Measurements from ENCODE around the gene SUSD6. TPM values are rescaled to one million over a fixed set of nuclear protein-coding genes. Genes with fewer than 3 reads are reported as not detected.

Gene SUSD6
- total RNA-seq, 1 donor from 2014 or later, result 13.7 TPM

GRCh38 chr14:69657950-69658355, 46.6 kb downstream of the SUSD6 start:
- Mint-ChIP-seq H3K27ac (ENCODE audit: unreplicated experiment) (peak overlapping the region; percentile 83), H3K9me3 (no peaks in the 10 kb centered on the region)

GRCh38 chr14:69658664-69659261, 47.4 kb downstream of the SUSD6 start:
- Mint-ChIP-seq H3K4me1 (peaks cover 12% of the 10 kb centered on the region), H3K4me3 (no peak overlapping the region), H3K9me3 (no peaks in the 10 kb centered on the region), H3K27me3 (ENCODE audit: low read depth) (no peaks in the 10 kb centered on the region), H3K36me3 (ENCODE audit: low read depth) (no peaks in the 10 kb centered on the region), H3K27ac (ENCODE audit: unreplicated experiment) (peak overlapping the region; percentile 62)
- no peak for DNase-seq (ENCODE audit: low read depth, low spot score)
- no peak for TF ChIP-seq CTCF (conservative IDR thresholded peaks at IDR 0.05)

More at GRCh38 chr14:69657950-69658355, 46.6 kb downstream of the SUSD6 start:
- Mint-ChIP-seq H3K4me3 (no peak overlapping the region), H3K36me3 (ENCODE audit: low read depth) (no peaks in the 10 kb centered on the region), H3K4me1 (peaks cover 12% of the 10 kb centered on the region), H3K27me3 (ENCODE audit: low read depth) (no peaks in the 10 kb centered on the region)
- TF ChIP-seq CTCF (conservative IDR thresholded peaks at IDR 0.05), result no peak
- no peak for DNase-seq (ENCODE audit: low read depth, low spot score)

- DNase-seq (ENCODE audit: low read depth, low spot score), result no peak
- no peak overlapping the region for H3K27ac Mint-ChIP-seq (ENCODE audit: unreplicated experiment)
- no peaks in the 10 kb centered on the region for H3K36me3 Mint-ChIP-seq (ENCODE audit: low read depth)
- no peaks in the 10 kb centered on the region for H3K9me3 Mint-ChIP-seq
- H3K4me3 Mint-ChIP-seq, result no peak overlapping the region
- peaks cover 12% of the 10 kb centered on the region for H3K4me1 Mint-ChIP-seq
- H3K27me3 Mint-ChIP-seq (ENCODE audit: low read depth), result no peaks in the 10 kb centered on the region
- no peak for TF ChIP-seq CTCF (conservative IDR thresholded peaks at IDR 0.05)
Measured at GRCh38 chr14:69660344-69661193, 49.2 kb downstream of the SUSD6 start.

GRCh38 chr14:69661194-69661537, 49.8 kb downstream of the SUSD6 start:
- H3K4me1 Mint-ChIP-seq, result peaks cover 12% of the 10 kb centered on the region
- H3K36me3 Mint-ChIP-seq (ENCODE audit: low read depth), result no peaks in the 10 kb centered on the region
- H3K27me3 Mint-ChIP-seq (ENCODE audit: low read depth), result no peaks in the 10 kb centered on the region
- no peaks in the 10 kb centered on the region for H3K9me3 Mint-ChIP-seq
- H3K27ac Mint-ChIP-seq (ENCODE audit: unreplicated experiment), result peak overlapping the region; percentile 67
- no peak overlapping the region for H3K4me3 Mint-ChIP-seq
- no peak for DNase-seq (ENCODE audit: low read depth, low spot score)
- TF ChIP-seq CTCF (conservative IDR thresholded peaks at IDR 0.05), result no peak

GRCh38 chr14:69662636-69663299, 51.4 kb downstream of the SUSD6 start:
- TF ChIP-seq CTCF (conservative IDR thresholded peaks at IDR 0.05), result no peak
- H3K9me3 Mint-ChIP-seq, result no peaks in the 10 kb centered on the region
- DNase-seq (ENCODE audit: low read depth, low spot score), result no peak
- H3K27ac Mint-ChIP-seq (ENCODE audit: unreplicated experiment), result no peak overlapping the region
- peaks cover 2% of the 10 kb centered on the region for H3K36me3 Mint-ChIP-seq (ENCODE audit: low read depth)
- H3K27me3 Mint-ChIP-seq (ENCODE audit: low read depth), result no peaks in the 10 kb centered on the region
- peaks cover 16% of the 10 kb centered on the region for H3K4me1 Mint-ChIP-seq
- H3K4me3 Mint-ChIP-seq, result no peak overlapping the region

Measured in neural crest cell (in vitro differentiated cells).